Activated T-helper 17 cell treated with anti-CD3 and anti-CD28 coated beads, Interleukin-2, amount 50 U/mL, for 72 hours (primary cell): ENCODE data around the gene C1QTNF2. TPM values are rescaled to one million over a fixed set of nuclear protein-coding genes. Genes with fewer than 3 reads are reported as not detected.

ENCODE experiments used
- ATAC-seq: fragments of 150-1000 bp; cut with Tn5 transposase; replicated peaks from 2 replicates; pipeline ENCODE4 v1.10.0; 2021; ENCODE audit warnings: mild to moderate bottlenecking, moderate library complexity
- H3K27ac Mint-ChIP-seq: one replicate; pipeline ENCODE4 v1.8.0; 2022; ENCODE audit warnings: mixed read lengths
- H3K27me3 Mint-ChIP-seq: one replicate; pipeline ENCODE4 v1.8.0; 2022; ENCODE audit warnings: mixed read lengths
- H3K36me3 Mint-ChIP-seq: one replicate; pipeline ENCODE4 v1.8.0; 2022; ENCODE audit warnings: low read depth, mild to moderate bottlenecking, mixed read lengths
- H3K4me1 Mint-ChIP-seq: one replicate; pipeline ENCODE4 v1.8.0; 2022; ENCODE audit warnings: mixed read lengths
- H3K4me3 Mint-ChIP-seq: one replicate; pipeline ENCODE4 v1.8.0; 2022; ENCODE audit warnings: mild to moderate bottlenecking, mixed read lengths
- H3K9me3 Mint-ChIP-seq: one replicate; pipeline ENCODE4 v1.8.0; 2022; ENCODE audit warnings: mixed read lengths
- total RNA-seq, 2 donors: library from RNA; stranded (reverse); gene quantifications; one replicate each; pipeline ENCODE4 v1.2.3, GENCODE V29; 2022

C1QTNF2 gene
- total RNA-seq, 2 donors from 2014 or later = not detected

GRCh38 chr5:160361624-160362228 lies 8.7 kb downstream of the C1QTNF2 start:
- H3K9me3 Mint-ChIP-seq = no peaks in the 10 kb centered on the region
- peaks cover 27% of the 10 kb centered on the region for H3K27me3 Mint-ChIP-seq
- no peaks in the 10 kb centered on the region for H3K4me1 Mint-ChIP-seq
- H3K4me3 Mint-ChIP-seq = no peak overlapping the region
- no peak for ATAC-seq
- no peaks in the 10 kb centered on the region for H3K36me3 Mint-ChIP-seq
- no peak overlapping the region for H3K27ac Mint-ChIP-seq

- no peak for ATAC-seq
- Mint-ChIP-seq H3K4me3 (no peak overlapping the region), H3K9me3 (no peaks in the 10 kb centered on the region), H3K27me3 (peaks cover 23% of the 10 kb centered on the region), H3K36me3 (no peaks in the 10 kb centered on the region), H3K27ac (no peak overlapping the region), H3K4me1 (no peaks in the 10 kb centered on the region)
Observed at GRCh38 chr5:160360310-160360709, 10.1 kb downstream of the C1QTNF2 start.

- Mint-ChIP-seq H3K4me1 (no peaks in the 10 kb centered on the region), H3K27ac (no peak overlapping the region), H3K4me3 (no peak overlapping the region), H3K9me3 (no peaks in the 10 kb centered on the region), H3K27me3 (peaks cover 19% of the 10 kb centered on the region), H3K36me3 (no peaks in the 10 kb centered on the region)
- ATAC-seq = no peak
Observed at GRCh38 chr5:160359816-160360215, 10.6 kb downstream of the C1QTNF2 start.

GRCh38 chr5:160359242-160359641 lies 11.2 kb downstream of the C1QTNF2 start:
- no peak for ATAC-seq
- Mint-ChIP-seq H3K27ac (no peak overlapping the region), H3K4me1 (no peaks in the 10 kb centered on the region), H3K36me3 (no peaks in the 10 kb centered on the region), H3K27me3 (peaks cover 19% of the 10 kb centered on the region), H3K4me3 (no peak overlapping the region), H3K9me3 (no peaks in the 10 kb centered on the region)

- Mint-ChIP-seq H3K4me3 (no peak overlapping the region), H3K4me1 (no peaks in the 10 kb centered on the region), H3K27me3 (peaks cover 19% of the 10 kb centered on the region), H3K27ac (no peak overlapping the region), H3K36me3 (no peaks in the 10 kb centered on the region), H3K9me3 (no peaks in the 10 kb centered on the region)
- ATAC-seq = no peak
Observed at GRCh38 chr5:160357861-160358411, 12.5 kb downstream of the C1QTNF2 start.

- no peaks in the 10 kb centered on the region for H3K36me3 Mint-ChIP-seq
- no peak overlapping the region for H3K27ac Mint-ChIP-seq
- ATAC-seq = no peak
- H3K9me3 Mint-ChIP-seq = no peaks in the 10 kb centered on the region
- peaks cover 19% of the 10 kb centered on the region for H3K27me3 Mint-ChIP-seq
- no peak overlapping the region for H3K4me3 Mint-ChIP-seq
- H3K4me1 Mint-ChIP-seq = no peaks in the 10 kb centered on the region
Observed at GRCh38 chr5:160357394-160357793, 13.0 kb downstream of the C1QTNF2 start.

GRCh38 chr5:160356550-160357347 lies 13.7 kb downstream of the C1QTNF2 start:
- ATAC-seq = no peak
- Mint-ChIP-seq H3K27ac (no peak overlapping the region), H3K27me3 (peaks cover 14% of the 10 kb centered on the region), H3K4me3 (no peak overlapping the region), H3K4me1 (no peaks in the 10 kb centered on the region), H3K36me3 (no peaks in the 10 kb centered on the region), H3K9me3 (no peaks in the 10 kb centered on the region)

GRCh38 chr5:160354666-160355065 lies 15.8 kb downstream of the C1QTNF2 start:
- no peaks in the 10 kb centered on the region for H3K36me3 Mint-ChIP-seq
- no peak for ATAC-seq
- H3K4me3 Mint-ChIP-seq = no peak overlapping the region
- H3K4me1 Mint-ChIP-seq = no peaks in the 10 kb centered on the region
- no peaks in the 10 kb centered on the region for H3K27me3 Mint-ChIP-seq
- H3K27ac Mint-ChIP-seq = no peak overlapping the region
- no peaks in the 10 kb centered on the region for H3K9me3 Mint-ChIP-seq

- no peak for ATAC-seq
- H3K4me3 Mint-ChIP-seq = no peak overlapping the region
- H3K27me3 Mint-ChIP-seq = no peaks in the 10 kb centered on the region
- H3K27ac Mint-ChIP-seq = no peak overlapping the region
- no peaks in the 10 kb centered on the region for H3K4me1 Mint-ChIP-seq
- no peaks in the 10 kb centered on the region for H3K36me3 Mint-ChIP-seq
- no peaks in the 10 kb centered on the region for H3K9me3 Mint-ChIP-seq
Observed at GRCh38 chr5:160353379-160353778, 17.0 kb downstream of the C1QTNF2 start.

- no peak for ATAC-seq
- H3K4me3 Mint-ChIP-seq = no peak overlapping the region
- no peaks in the 10 kb centered on the region for H3K4me1 Mint-ChIP-seq
- H3K36me3 Mint-ChIP-seq = no peaks in the 10 kb centered on the region
- no peaks in the 10 kb centered on the region for H3K9me3 Mint-ChIP-seq
- no peaks in the 10 kb centered on the region for H3K27me3 Mint-ChIP-seq
- no peak overlapping the region for H3K27ac Mint-ChIP-seq
Observed at GRCh38 chr5:160352308-160352707, 18.1 kb downstream of the C1QTNF2 start.

- no peaks in the 10 kb centered on the region for H3K36me3 Mint-ChIP-seq
- H3K27me3 Mint-ChIP-seq = no peaks in the 10 kb centered on the region
- H3K27ac Mint-ChIP-seq = no peak overlapping the region
- ATAC-seq = no peak
- H3K4me3 Mint-ChIP-seq = no peak overlapping the region
- H3K9me3 Mint-ChIP-seq = no peaks in the 10 kb centered on the region
- no peaks in the 10 kb centered on the region for H3K4me1 Mint-ChIP-seq
Observed at GRCh38 chr5:160349935-160350303, 20.5 kb downstream of the C1QTNF2 start.

- Mint-ChIP-seq H3K4me3 (no peak overlapping the region), H3K27me3 (no peaks in the 10 kb centered on the region), H3K36me3 (no peaks in the 10 kb centered on the region), H3K4me1 (no peaks in the 10 kb centered on the region), H3K27ac (no peak overlapping the region), H3K9me3 (no peaks in the 10 kb centered on the region)
- ATAC-seq = no peak
Observed at GRCh38 chr5:160349249-160349934, 21.0 kb downstream of the C1QTNF2 start.

GRCh38 chr5:160348080-160348479 lies 22.3 kb downstream of the C1QTNF2 start:
- Mint-ChIP-seq H3K4me1 (no peaks in the 10 kb centered on the region), H3K9me3 (no peaks in the 10 kb centered on the region), H3K4me3 (no peak overlapping the region), H3K27me3 (no peaks in the 10 kb centered on the region), H3K36me3 (no peaks in the 10 kb centered on the region), H3K27ac (no peak overlapping the region)
- ATAC-seq = no peak

GRCh38 chr5:160347448-160347847 lies 23.0 kb downstream of the C1QTNF2 start:
- no peak overlapping the region for H3K4me3 Mint-ChIP-seq
- no peaks in the 10 kb centered on the region for H3K27me3 Mint-ChIP-seq
- no peaks in the 10 kb centered on the region for H3K36me3 Mint-ChIP-seq
- no peaks in the 10 kb centered on the region for H3K4me1 Mint-ChIP-seq
- H3K9me3 Mint-ChIP-seq = no peaks in the 10 kb centered on the region
- no peak for ATAC-seq
- no peak overlapping the region for H3K27ac Mint-ChIP-seq
